ENCODE results near the gene RASA3. TPM values are rescaled to one million over a fixed set of nuclear protein-coding genes. Genes with fewer than 3 reads are reported as not detected.

RASA3 gene
- total and polyA plus RNA-seq, 2 donors (not counting 3 experiments of a cell fraction or from before 2014, with no cell fraction given), result 26.5 to 53.8 TPM

DNA sequence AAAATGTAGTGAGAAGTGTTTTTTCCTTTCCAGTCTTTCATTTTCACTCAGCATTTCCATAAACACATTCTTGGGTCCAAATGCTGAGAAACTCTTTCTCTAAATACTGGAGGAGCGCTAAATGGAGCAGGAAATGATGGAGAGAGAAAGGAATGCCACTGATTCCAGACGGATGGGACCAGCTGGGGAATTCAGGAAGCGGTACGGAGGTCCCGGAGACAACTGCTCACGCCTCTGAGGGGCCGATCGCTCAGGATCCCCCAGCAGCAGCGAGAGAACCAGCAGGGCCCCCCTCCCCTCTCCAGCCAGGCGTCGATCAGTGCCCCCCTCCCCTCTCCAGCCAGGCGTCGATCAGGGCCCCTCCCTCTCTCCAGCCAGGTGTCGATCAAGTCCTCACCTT, 13.2 kb downstream of the RASA3 start:
- no peaks in the 10 kb centered on the region for H3K27me3 ChIP-seq (ENCODE audit: control insufficient read depth in 2 of 2, insufficient read depth in 2 of 2, low read length in 2 of 2)
- H3K27ac ChIP-seq (ENCODE audit: insufficient read depth, low read depth, low read length), result peak overlapping the region; percentile 99
- TF ChIP-seq MYC (IDR thresholded peaks at IDR 0.05; ENCODE audit: low read depth, low read length) (no peak), EZH2 (IDR thresholded peaks at IDR 0.05; ENCODE audit: borderline replicate concordance, low read depth, low read length, severe bottlenecking) (no peak), MAX (IDR thresholded peaks at IDR 0.05; ENCODE audit: insufficient read depth, insufficient read length) (no peak), POLR2AphosphoS5 (IDR thresholded peaks at IDR 0.05; ENCODE audit: insufficient read depth, low read depth, low read length) (peak; percentile 66), POLR2A (IDR thresholded peaks at IDR 0.05; ENCODE audit: low read depth, low read length) (peak; percentile 35), FOS (IDR thresholded peaks at IDR 0.05; ENCODE audit: borderline replicate concordance, insufficient read depth, low read length) (peak; percentile 60), JUN (IDR thresholded peaks at IDR 0.05; ENCODE audit: borderline replicate concordance, insufficient read depth, insufficient read length, low read depth) (peak; percentile 92), GATA2 (IDR thresholded peaks at IDR 0.05; ENCODE audit: insufficient read depth, insufficient read length, low read depth, low read length) (no peak)
- TF ChIP-seq, protein P1, sequence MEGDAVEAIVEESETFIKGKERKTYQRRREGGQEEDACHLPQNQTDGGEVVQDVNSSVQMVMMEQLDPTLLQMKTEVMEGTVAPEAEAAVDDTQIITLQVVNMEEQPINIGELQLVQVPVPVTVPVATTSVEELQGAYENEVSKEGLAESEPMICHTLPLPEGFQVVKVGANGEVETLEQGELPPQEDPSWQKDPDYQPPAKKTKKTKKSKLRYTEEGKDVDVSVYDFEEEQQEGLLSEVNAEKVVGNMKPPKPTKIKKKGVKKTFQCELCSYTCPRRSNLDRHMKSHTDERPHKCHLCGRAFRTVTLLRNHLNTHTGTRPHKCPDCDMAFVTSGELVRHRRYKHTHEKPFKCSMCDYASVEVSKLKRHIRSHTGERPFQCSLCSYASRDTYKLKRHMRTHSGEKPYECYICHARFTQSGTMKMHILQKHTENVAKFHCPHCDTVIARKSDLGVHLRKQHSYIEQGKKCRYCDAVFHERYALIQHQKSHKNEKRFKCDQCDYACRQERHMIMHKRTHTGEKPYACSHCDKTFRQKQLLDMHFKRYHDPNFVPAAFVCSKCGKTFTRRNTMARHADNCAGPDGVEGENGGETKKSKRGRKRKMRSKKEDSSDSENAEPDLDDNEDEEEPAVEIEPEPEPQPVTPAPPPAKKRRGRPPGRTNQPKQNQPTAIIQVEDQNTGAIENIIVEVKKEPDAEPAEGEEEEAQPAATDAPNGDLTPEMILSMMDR (IDR thresholded peaks at IDR 0.05; ENCODE audit: extremely low read depth in 1 of 2, insufficient read depth in 1 of 2, low read depth in 1 of 2, low read length in 2 of 2), result no peak
- H3K9ac ChIP-seq (replicated peaks; ENCODE audit: extremely low read depth, insufficient read depth, low read length), result peak overlapping the region; percentile 85
- no peaks in the 10 kb centered on the region for H3K9me1 ChIP-seq (replicated peaks; ENCODE audit: control insufficient read depth, extremely low read depth, insufficient read depth, low read length)
- FAIRE-seq, result peak; percentile 99
- no peaks in the 10 kb centered on the region for H4K20me1 ChIP-seq (replicated peaks; ENCODE audit: control insufficient read depth, extremely low read depth, insufficient read depth, low read length)
- intact Hi-C loops (cut with micrococcal nuclease), result loop anchor here (1.0 to 5.0 kb wide), 5 partner anchors 10 to 302 kb away; no protein-coding TSS in a partner anchor
- CTCF ChIA-PET, result interaction anchor here (0.8 to 1.3 kb wide), 7 partner anchors 9 to 167 kb away, joined by 3 to 8 read pairs (median 4); partner anchors contain the start of gene RASA3
- H3K4me1 ChIP-seq (ENCODE audit: control insufficient read depth, extremely low read depth, insufficient read depth, low read length), result peaks cover 49% of the 10 kb centered on the region
- POLR2A ChIA-PET, result interaction anchor here (0.9 to 1.7 kb wide), 3 partner anchors 8 to 54 kb away, joined by 3 to 11 read pairs (median 10); partner anchors contain the start of gene RASA3
- BruUV-seq (replicated peaks), result no TSS peak
- no peaks in the 10 kb centered on the region for H3K9me3 ChIP-seq (replicated peaks; ENCODE audit: control insufficient read depth, insufficient read depth, low read length)
- peaks cover 69% of the 10 kb centered on the region for H3K79me2 ChIP-seq (ENCODE audit: control insufficient read depth, insufficient read depth, low read length)
- H3K4me3 ChIP-seq (replicated peaks in 1 of 3; ENCODE audit: insufficient read depth in 1 of 3, low read depth in 1 of 3, low read length in 3 of 3), result peak overlapping the region in 1 of 3 experiments; percentile 13
- no peaks in the 10 kb centered on the region for H3K36me3 ChIP-seq (ENCODE audit: control insufficient read depth in 2 of 2, extremely low read depth in 1 of 2, insufficient read depth in 2 of 2, low read length in 2 of 2)
- no peak overlapping the region for H2AFZ ChIP-seq (ENCODE audit: low read depth, low read length)
- dilution Hi-C loops (cut with MboI; ENCODE audit: extremely low pct_ligation_motif_present, low sequenced_read_pairs), result loop anchor here (10.0 kb wide), 1 partner anchor 64 kb away; no protein-coding TSS in a partner anchor
- peak overlapping the region; percentile 81 for H3K4me2 ChIP-seq (ENCODE audit: insufficient read depth, low read length)
- peak; percentile 97 for DNase-seq (ENCODE audit: low read depth, low spot score)

Measured in endothelial cell of umbilical vein (primary cell).